B cell (primary cell): ENCODE measurements around the gene LRRC4C.

Source experiments
- CTCF ChIP-seq: fragments of 200-600 bp; IDR thresholded peaks from one replicate; pipeline ENCODE4 v1.8.0; 2022; ENCODE audit warnings: antibody characterized with exemption, mild to moderate bottlenecking
- EZH2 ChIP-seq: IDR thresholded peaks from 2 replicates; pipeline ENCODE4 v1.6.1; 2012; ENCODE audit warnings: borderline replicate concordance, low read depth, mild to moderate bottlenecking, moderate library complexity, low read length; ENCODE audit not compliant: insufficient read depth, poor library complexity, severe bottlenecking

- TF ChIP-seq CTCF = no peak
- TF ChIP-seq EZH2 = no peak
Measured at GRCh38 chr11:40885250-40885954, 574.0 kb downstream of the LRRC4C start.
